ENCODE measurements around the gene MSANTD2. TPM values are rescaled to one million over a fixed set of nuclear protein-coding genes. Genes with fewer than 3 reads are reported as not detected.

MSANTD2 gene
- total and polyA plus RNA-seq, 9 of the 15 experiments (the other 6 are each of a cell fraction or from before 2014, with no cell fraction given) = 1.3 to 9.9 (median 5.3) TPM

DNA sequence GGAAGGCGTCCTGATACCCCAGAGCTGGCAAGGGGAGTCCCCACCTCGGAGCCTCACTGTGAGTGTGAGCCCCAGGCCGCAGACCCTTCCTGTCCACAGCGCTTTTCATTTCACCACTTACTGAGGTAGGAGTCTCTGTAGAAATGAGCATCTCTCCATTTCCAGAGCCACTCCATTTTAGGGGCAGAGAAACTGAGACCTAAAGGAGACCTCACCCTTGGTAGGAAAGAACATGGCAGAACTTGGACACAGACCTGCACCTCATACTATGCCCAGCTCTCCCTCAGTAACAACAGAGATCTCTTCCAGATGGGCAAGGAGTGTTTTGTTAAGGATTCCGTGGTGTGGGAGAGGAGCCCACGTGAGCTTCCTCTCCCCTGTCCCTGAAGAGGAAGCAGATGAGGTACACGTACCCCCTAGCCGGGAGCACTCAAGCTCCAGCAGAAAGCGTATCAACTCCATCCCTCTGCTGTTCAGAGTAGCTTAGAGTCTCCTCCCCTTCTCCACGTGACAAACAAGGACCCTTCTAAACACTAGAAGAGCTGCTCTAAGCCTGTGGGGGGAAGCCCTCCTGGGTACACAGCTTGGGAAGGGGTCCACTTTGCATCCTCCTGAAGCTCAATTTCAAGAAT lies 47.6 kb downstream of the MSANTD2 start:
- ChIA-PET POLR2A (interaction anchor here (0.6 to 1.5 kb wide), 3 partner anchors 8 to 563 kb away, joined by 3 to 4 read pairs (median 3); no protein-coding TSS in a partner anchor), CTCF (ENCODE audit: low intra/inter-chr PET ratio) (no interaction called here)
- Histone ChIP-seq H3K79me2 (ENCODE audit: control insufficient read depth, insufficient read depth, low read length) (no peaks in the 10 kb centered on the region), H3K9me3 (replicated peaks; ENCODE audit: control insufficient read depth, insufficient read depth, low read depth, low read length) (no peaks in the 10 kb centered on the region), H3K27me3 (ENCODE audit: control insufficient read depth in 2 of 2, insufficient read depth in 2 of 2, low read length in 2 of 2) (peaks cover 13 to 57% of the 10 kb centered on the region in 2 experiments; a peak in 4 of 5 replicates), H2AFZ (ENCODE audit: low read depth, low read length) (peak overlapping the region; percentile 22; the same call in 1 of the 2 replicates), H3K9ac (ENCODE audit: insufficient read depth in 1 of 2, low read depth in 2 of 2, low read length in 2 of 2) (0 out of 4 replicates have a peak overlapping the region, but pooled peaks of 1 of the 2 experiments have one; percentile 2), H3K4me3 (no peak overlapping the region), H3K4me1 (replicated peaks in 1 of 2; ENCODE audit: control insufficient read depth in 2 of 2, insufficient read depth in 2 of 2, low read length in 2 of 2) (peaks cover 11 to 14% of the 10 kb centered on the region in 2 experiments; a peak in 3 of 5 replicates), H3K36me3 (ENCODE audit: control insufficient read depth, insufficient read depth, low read length) (no peaks in the 10 kb centered on the region), H3K27ac (ENCODE audit: extremely low read depth, low read depth, low read length) (no peak overlapping the region), H3K9me1 (ENCODE audit: control insufficient read depth, insufficient read depth, low read length) (no peaks in the 10 kb centered on the region), H4K20me1 (replicated peaks; ENCODE audit: control insufficient read depth, insufficient read depth, low read length) (no peaks in the 10 kb centered on the region), H3K4me2 (ENCODE audit: insufficient read depth, low read length) (no peak overlapping the region)
- BruUV-seq (replicated peaks) = no TSS peak
- DNase-seq (ENCODE audit: extremely low read depth in 1 of 4, low spot score in 3 of 4) = no peak
- peak; percentile 18; the same call in 2 of the 3 replicates for ATAC-seq
- in situ Hi-C loops (cut with MboI) (no loop called here), intact Hi-C loops (cut with micrococcal nuclease) (no loop called here)
- WGBS (ENCODE audit: insufficient coverage, low coverage, missing lambda C conversion rate) = 23% methylated on average over 10 of the region's 10 CpGs
- no peak for FAIRE-seq
- TF ChIP-seq, protein P1, sequence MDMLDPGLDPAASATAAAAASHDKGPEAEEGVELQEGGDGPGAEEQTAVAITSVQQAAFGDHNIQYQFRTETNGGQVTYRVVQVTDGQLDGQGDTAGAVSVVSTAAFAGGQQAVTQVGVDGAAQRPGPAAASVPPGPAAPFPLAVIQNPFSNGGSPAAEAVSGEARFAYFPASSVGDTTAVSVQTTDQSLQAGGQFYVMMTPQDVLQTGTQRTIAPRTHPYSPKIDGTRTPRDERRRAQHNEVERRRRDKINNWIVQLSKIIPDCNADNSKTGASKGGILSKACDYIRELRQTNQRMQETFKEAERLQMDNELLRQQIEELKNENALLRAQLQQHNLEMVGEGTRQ (CRISPR knock-in tag; IDR thresholded peaks at IDR 0.05) = peak; percentile 60
- no peak for TF ChIP-seq ZFP36 (IDR thresholded peaks at IDR 0.05; ENCODE audit: low read depth, low read length, partially characterized antibody)
- TF ChIP-seq NR2C2 (CRISPR knock-in tag; IDR thresholded peaks at IDR 0.05) = no peak
- TF ChIP-seq NR2C2 (tag; IDR thresholded peaks at IDR 0.05) = no peak
- TF ChIP-seq, protein P2, sequence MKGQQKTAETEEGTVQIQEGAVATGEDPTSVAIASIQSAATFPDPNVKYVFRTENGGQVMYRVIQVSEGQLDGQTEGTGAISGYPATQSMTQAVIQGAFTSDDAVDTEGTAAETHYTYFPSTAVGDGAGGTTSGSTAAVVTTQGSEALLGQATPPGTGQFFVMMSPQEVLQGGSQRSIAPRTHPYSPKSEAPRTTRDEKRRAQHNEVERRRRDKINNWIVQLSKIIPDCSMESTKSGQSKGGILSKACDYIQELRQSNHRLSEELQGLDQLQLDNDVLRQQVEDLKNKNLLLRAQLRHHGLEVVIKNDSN (CRISPR knock-in tag; IDR thresholded peaks at IDR 0.05) = 0 out of 2 replicates have a peak, but pooled peaks have one; percentile 10
